MM.1S (cell line): Measurements from ENCODE around the gene NDUFC1.

Source experiments
- DNase-seq: peaks from one replicate; pipeline ENCODE4 v3.0.0-alpha.2; 2015
- H2AFZ ChIP-seq: fragments of 300-600 bp; sonication (generic); 2 replicates; pipeline ENCODE4 v1.6.0; 2016; ENCODE audit warnings: antibody characterized with exemption, low read length
- H3F3A ChIP-seq: fragments of 300-600 bp; sonication (generic); 2 replicates; pipeline ENCODE4 v1.6.1; 2016; ENCODE audit warnings: mild to moderate bottlenecking, antibody characterized with exemption, low read length, moderate library complexity, mixed read lengths; ENCODE audit not compliant: insufficient read depth
- H3K27ac ChIP-seq: fragments of 300-600 bp; sonication (generic); 2 replicates; pipeline ENCODE4 v1.5.1; 2016; ENCODE audit warnings: mild to moderate bottlenecking, low read length
- H3K27me3 ChIP-seq: fragments of 300-600 bp; sonication (generic); replicated peaks from 2 replicates; pipeline ENCODE4 v1.6.0; 2016; ENCODE audit warnings: low read length; ENCODE audit not compliant: insufficient read depth
- H3K36me3 ChIP-seq: fragments of 300-600 bp; sonication (generic); replicated peaks from 2 replicates; pipeline ENCODE4 v1.6.1; 2016; ENCODE audit warnings: mild to moderate bottlenecking, low read length, mixed read lengths; ENCODE audit not compliant: insufficient read depth
- H3K4me1 ChIP-seq: fragments of 300-600 bp; sonication (generic); 2 replicates; pipeline ENCODE4 v1.6.1; 2016; ENCODE audit warnings: low read length, mixed read lengths
- H3K4me2 ChIP-seq: fragments of 300-600 bp; sonication (generic); 2 replicates; pipeline ENCODE4 v1.6.0; 2016; ENCODE audit warnings: low read depth, low read length
- H3K4me3 ChIP-seq: fragments of 300-600 bp; sonication (generic); 2 replicates; pipeline ENCODE4 v1.5.1; 2016; ENCODE audit warnings: low read length, mixed read lengths
- H3K79me2 ChIP-seq: fragments of 300-600 bp; sonication (generic); 2 replicates; pipeline ENCODE4 v1.6.1; 2016; ENCODE audit warnings: mixed run types, low read length, mixed read lengths
- H3K9ac ChIP-seq: fragments of 300-600 bp; sonication (generic); 2 replicates; pipeline ENCODE4 v1.6.1; 2016; ENCODE audit warnings: low read length, mixed read lengths
- H3K9me2 ChIP-seq: fragments of 300-600 bp; sonication (generic); replicated peaks from 2 replicates; pipeline ENCODE4 v1.6.1; 2016; ENCODE audit warnings: mild to moderate bottlenecking, low read length, mixed read lengths; ENCODE audit not compliant: insufficient read depth
- H3K9me3 ChIP-seq: fragments of 300-600 bp; sonication (generic); replicated peaks from 2 replicates; pipeline ENCODE4 v1.6.1; 2016; ENCODE audit warnings: mild to moderate bottlenecking, low read length, mixed read lengths; ENCODE audit not compliant: insufficient read depth
- H4K20me1 ChIP-seq: fragments of 300-600 bp; sonication (generic); 2 replicates; pipeline ENCODE4 v1.6.1; 2016; ENCODE audit warnings: mild to moderate bottlenecking, low read length, moderate library complexity, mixed read lengths; ENCODE audit not compliant: insufficient read depth
- CTCF ChIP-seq: fragments of 300-600 bp; sonication (generic); IDR thresholded peaks from 2 replicates; pipeline ENCODE4 v1.5.1; 2016; ENCODE audit warnings: antibody characterized with exemption, low read length, mixed read lengths
- EZH2 ChIP-seq: fragments of 300-600 bp; sonication (generic); optimal IDR thresholded peaks from 2 replicates; pipeline ENCODE3; 2017; ENCODE audit warnings: low read depth, mild to moderate bottlenecking, antibody characterized with exemption, low read length, mixed read lengths
- EZH2phosphoT487 ChIP-seq: fragments of 300-600 bp; sonication (generic); IDR thresholded peaks from 2 replicates; pipeline ENCODE4 v1.6.1; 2018; ENCODE audit warnings: antibody characterized with exemption, low read length

The NDUFC1 gene

DNA sequence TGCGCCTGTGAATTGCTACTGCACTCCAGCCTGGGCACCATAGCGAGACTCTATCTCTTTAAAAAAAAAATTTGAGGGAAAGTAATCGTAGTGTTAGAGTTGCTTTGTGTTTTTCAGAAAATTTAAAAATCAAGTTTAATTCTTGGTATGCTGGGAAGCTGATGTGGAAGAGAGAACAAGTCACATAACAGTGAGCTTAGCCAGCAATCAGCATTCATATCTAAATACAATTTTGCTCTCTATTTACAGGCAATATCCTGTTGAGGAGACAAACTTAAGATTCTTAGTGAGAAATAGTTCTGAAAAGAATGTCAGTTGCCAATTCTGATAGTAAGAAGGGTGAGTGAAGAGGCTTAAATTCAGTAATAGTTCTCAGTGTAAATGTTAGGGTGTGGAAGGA is 9.6 kb upstream of the NDUFC1 start:
- Histone ChIP-seq H3K27me3 (no peaks in the 10 kb centered on the region), H3K4me1 (peaks cover 2% of the 10 kb centered on the region; the same call in 1 of the 2 replicates), H3K36me3 (0 out of 2 replicates have a peak, but pooled peaks cover 3% of the 10 kb centered on the region), H3F3A (no peaks in the 10 kb centered on the region), H3K27ac (no peak overlapping the region), H2AFZ (no peak overlapping the region), H3K4me3 (no peak overlapping the region), H3K4me2 (no peak overlapping the region), H3K9ac (no peak overlapping the region), H4K20me1 (peaks cover 46% of the 10 kb centered on the region), H3K79me2 (peaks cover 100% of the 10 kb centered on the region), H3K9me2 (no peaks in the 10 kb centered on the region), H3K9me3 (no peaks in the 10 kb centered on the region)
- no peak for TF ChIP-seq CTCF
- DNase-seq = no peak

- peaks cover 23% of the 10 kb centered on the region for H3F3A ChIP-seq
- no peak overlapping the region for H3K4me3 ChIP-seq
- no peaks in the 10 kb centered on the region for H3K9me3 ChIP-seq
- no peak for TF ChIP-seq EZH2phosphoT487
- TF ChIP-seq CTCF = no peak
- TF ChIP-seq EZH2 = no peak
- no peak overlapping the region for H3K4me2 ChIP-seq
- no peaks in the 10 kb centered on the region for H3K9me2 ChIP-seq
- H3K27me3 ChIP-seq = no peaks in the 10 kb centered on the region
- no peak overlapping the region for H3K9ac ChIP-seq
- DNase-seq = no peak
- no peak overlapping the region for H2AFZ ChIP-seq
- H3K4me1 ChIP-seq = peaks cover 8% of the 10 kb centered on the region; the same call in 1 of the 2 replicates
- 0 out of 2 replicates have a peak, but pooled peaks cover 4% of the 10 kb centered on the region for H3K36me3 ChIP-seq
- H3K27ac ChIP-seq = no peak overlapping the region
- peaks cover 96% of the 10 kb centered on the region for H3K79me2 ChIP-seq
- H4K20me1 ChIP-seq = peaks cover 34% of the 10 kb centered on the region
Observed at GRCh38 chr4:139304920-139305319, 2.6 kb upstream of the NDUFC1 start.

GRCh38 chr4:139301113-139301820 is 1.0 kb downstream of the NDUFC1 start, which contains the start of gene NAA15:
Gene NAA15 (plus strand): TSS chr4:139301505. CDS start chr4:139301778, 273 bp downstream.
- DNase-seq = peak; percentile 99
- Histone ChIP-seq H3K27ac (peak within 1 kb of the TSS; percentile 82), H3K4me2 (peak within 1 kb of the TSS; percentile 76), H2AFZ (peak within 1 kb of the TSS; percentile 88), H3K4me3 (peak within 1 kb of the TSS; percentile 95), H4K20me1 (peaks cover 21% of the 10 kb centered on the region), H3F3A (peaks cover 34% of the 10 kb centered on the region), H3K79me2 (peaks cover 79% of the 10 kb centered on the region), H3K9me2 (no peaks in the 10 kb centered on the region), H3K4me1 (peaks cover 25% of the 10 kb centered on the region), H3K9me3 (no peaks in the 10 kb centered on the region), H3K9ac (peak within 1 kb of the TSS; percentile 92), H3K36me3 (no peaks in the 10 kb centered on the region), H3K27me3 (no peaks in the 10 kb centered on the region)
- no peak for TF ChIP-seq EZH2phosphoT487
